Transverse colon (tissue), 4 donors: ENCODE results near the gene A1BG. TPM values are rescaled to one million over a fixed set of nuclear protein-coding genes. Genes with fewer than 3 reads are reported as not detected.

Experiments
- DNase-seq: peaks from one replicate; pipeline ENCODE4 v3.0.0-alpha.2; 2019
- H3K27ac ChIP-seq, 4 donors: fragments of 200-600 bp; sonication (generic); 2 replicates each; pipeline ENCODE4 v1.5.1; 2016 to 2018; ENCODE audit warnings: inconsistent platforms in 4 of 4
- H3K27me3 ChIP-seq: fragments of 200-600 bp; sonication (generic); 2 replicates; pipeline ENCODE4 v1.5.1; 2017; ENCODE audit warnings: inconsistent platforms
- H3K36me3 ChIP-seq, 4 donors: fragments of 200-600 bp; sonication (generic); 2 replicates each; pipeline ENCODE4 v1.5.1; 2017 to 2019; ENCODE audit warnings: inconsistent platforms in 4 of 4
- H3K4me1 ChIP-seq, 4 donors: fragments of 200-600 bp; sonication (generic); 2 replicates each; pipeline ENCODE4 v1.5.1; 2017 to 2020; ENCODE audit warnings: inconsistent platforms in 4 of 4
- H3K4me3 ChIP-seq, 4 donors: fragments of 200-600 bp; sonication (generic); 1 replicate in 1 of 4; 2 replicates in 3 of 4; pipeline versions ENCODE4 v1.5.1 to v1.6.1; 2017 to 2019; ENCODE audit warnings: inconsistent platforms in 4 of 4
- H3K9me3 ChIP-seq, 2 donors: fragments of 200-600 bp; sonication (generic); 2 replicates each; pipeline ENCODE4 v1.5.1; 2017 to 2019; ENCODE audit warnings: inconsistent platforms in 2 of 2
- EP300 ChIP-seq: sonication (generic); formaldehyde crosslinking; IDR thresholded peaks from one replicate; pipeline ENCODE4 v1.6.1; 2017; ENCODE audit warnings: antibody characterized with exemption, low read depth
- POLR2A ChIP-seq: fragments of 450-650 bp; IDR thresholded peaks from one replicate; pipeline ENCODE4 v1.6.1; 2016; ENCODE audit warnings: antibody characterized with exemption, mild to moderate bottlenecking, moderate library complexity
- POLR2AphosphoS5 ChIP-seq, 3 donors: sonication (generic); formaldehyde crosslinking; IDR thresholded peaks; one replicate each; pipeline ENCODE4 v1.6.1; 2016; ENCODE audit warnings: antibody characterized with exemption in 3 of 3
- WGBS, 2 donors: methylation state at CpG; one replicate each; pipeline ENCODE4 v1.1.5; 2018; ENCODE audit warnings: low coverage in 1 of 2; 5-methylcytosine and 5-hydroxymethylcytosine counted together
- in situ Hi-C, 4 donors: fragments of 200-750 bp; cut with MboI; loops; one replicate each; pipeline versions ENCODE4 v1.15.0 to v1.15.1; 2017; ENCODE audit warnings: low sequenced_read_pairs in 3 of 4, low pct_ligation_motif_present in 1 of 4, low pct_unique_long_range_greater_than_20kb in 1 of 4
- intact Hi-C: fragments of 100-400 bp; cut with DNase I; formaldehyde crosslinking; loops from one replicate; pipeline ENCODE4 v1.15.1; 2023; ENCODE audit warnings: low total_unique reads
- total RNA-seq, 4 donors: library from RNA; depleted of rRNA; stranded (reverse); fragments of >200 nt; gene quantifications; one replicate each; pipeline ENCODE4 v1.1.0, GENCODE V29; 2016
- TF ChIP-seq, protein P1 (sequence below), 5 experiments: fragments of 200-600 bp in 3 of 5; fragments of 450-650 bp in 2 of 5; sonication (generic) in 3 of 5; IDR thresholded peaks; 1 replicate in 2 of 5; 2 replicates in 3 of 5; pipeline ENCODE4 v1.5.1; 2016 to 2017; ENCODE audit warnings: antibody characterized with exemption in 5 of 5, inconsistent platforms in 3 of 5, mild to moderate bottlenecking in 2 of 5, moderate library complexity in 1 of 5

The A1BG gene
- total RNA-seq, 4 donors from 2014 or later = 0.60 to 25.1 (median 3.7) TPM; not detected in 1

DNA sequence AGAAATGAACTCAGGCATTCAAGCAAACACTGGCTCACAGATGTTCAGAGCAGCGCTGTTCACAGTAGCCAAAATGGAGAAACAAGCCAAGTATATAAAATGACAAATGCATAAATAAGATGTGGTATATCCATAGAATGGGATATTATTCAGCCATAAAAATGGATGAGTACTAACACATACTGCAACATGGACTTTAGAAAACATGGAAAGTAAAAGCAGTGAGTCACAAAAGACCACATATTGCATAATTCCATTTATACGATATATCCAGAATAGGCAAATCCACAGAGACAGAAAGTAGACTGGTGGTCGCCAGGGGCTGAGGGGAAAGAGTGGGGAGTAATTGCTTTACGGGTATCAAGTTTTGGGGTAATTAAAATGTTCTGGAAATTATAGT is 20.9 kb upstream of the A1BG start:
- H3K4me3 ChIP-seq = no peak overlapping the region
- in situ Hi-C loops = no loop called here
- H3K36me3 ChIP-seq = no peaks in the 10 kb centered on the region
- 82 to 90% methylated on average over 4 of the region's 4 CpGs for WGBS, 2 donors
- no peaks in the 10 kb centered on the region for H3K9me3 ChIP-seq
- no peaks in the 10 kb centered on the region for H3K4me1 ChIP-seq
- no peak overlapping the region for H3K27ac ChIP-seq
- H3K27me3 ChIP-seq = no peaks in the 10 kb centered on the region
- intact Hi-C loops = no loop called here
- DNase-seq = no peak
- no peak for TF ChIP-seq POLR2A
- TF ChIP-seq, protein P1, sequence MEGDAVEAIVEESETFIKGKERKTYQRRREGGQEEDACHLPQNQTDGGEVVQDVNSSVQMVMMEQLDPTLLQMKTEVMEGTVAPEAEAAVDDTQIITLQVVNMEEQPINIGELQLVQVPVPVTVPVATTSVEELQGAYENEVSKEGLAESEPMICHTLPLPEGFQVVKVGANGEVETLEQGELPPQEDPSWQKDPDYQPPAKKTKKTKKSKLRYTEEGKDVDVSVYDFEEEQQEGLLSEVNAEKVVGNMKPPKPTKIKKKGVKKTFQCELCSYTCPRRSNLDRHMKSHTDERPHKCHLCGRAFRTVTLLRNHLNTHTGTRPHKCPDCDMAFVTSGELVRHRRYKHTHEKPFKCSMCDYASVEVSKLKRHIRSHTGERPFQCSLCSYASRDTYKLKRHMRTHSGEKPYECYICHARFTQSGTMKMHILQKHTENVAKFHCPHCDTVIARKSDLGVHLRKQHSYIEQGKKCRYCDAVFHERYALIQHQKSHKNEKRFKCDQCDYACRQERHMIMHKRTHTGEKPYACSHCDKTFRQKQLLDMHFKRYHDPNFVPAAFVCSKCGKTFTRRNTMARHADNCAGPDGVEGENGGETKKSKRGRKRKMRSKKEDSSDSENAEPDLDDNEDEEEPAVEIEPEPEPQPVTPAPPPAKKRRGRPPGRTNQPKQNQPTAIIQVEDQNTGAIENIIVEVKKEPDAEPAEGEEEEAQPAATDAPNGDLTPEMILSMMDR (IDR thresholded peaks at IDR 0.05) = no peak
- no peak for TF ChIP-seq EP300
- no peak for TF ChIP-seq POLR2AphosphoS5 (IDR thresholded peaks at IDR 0.05)

DNA sequence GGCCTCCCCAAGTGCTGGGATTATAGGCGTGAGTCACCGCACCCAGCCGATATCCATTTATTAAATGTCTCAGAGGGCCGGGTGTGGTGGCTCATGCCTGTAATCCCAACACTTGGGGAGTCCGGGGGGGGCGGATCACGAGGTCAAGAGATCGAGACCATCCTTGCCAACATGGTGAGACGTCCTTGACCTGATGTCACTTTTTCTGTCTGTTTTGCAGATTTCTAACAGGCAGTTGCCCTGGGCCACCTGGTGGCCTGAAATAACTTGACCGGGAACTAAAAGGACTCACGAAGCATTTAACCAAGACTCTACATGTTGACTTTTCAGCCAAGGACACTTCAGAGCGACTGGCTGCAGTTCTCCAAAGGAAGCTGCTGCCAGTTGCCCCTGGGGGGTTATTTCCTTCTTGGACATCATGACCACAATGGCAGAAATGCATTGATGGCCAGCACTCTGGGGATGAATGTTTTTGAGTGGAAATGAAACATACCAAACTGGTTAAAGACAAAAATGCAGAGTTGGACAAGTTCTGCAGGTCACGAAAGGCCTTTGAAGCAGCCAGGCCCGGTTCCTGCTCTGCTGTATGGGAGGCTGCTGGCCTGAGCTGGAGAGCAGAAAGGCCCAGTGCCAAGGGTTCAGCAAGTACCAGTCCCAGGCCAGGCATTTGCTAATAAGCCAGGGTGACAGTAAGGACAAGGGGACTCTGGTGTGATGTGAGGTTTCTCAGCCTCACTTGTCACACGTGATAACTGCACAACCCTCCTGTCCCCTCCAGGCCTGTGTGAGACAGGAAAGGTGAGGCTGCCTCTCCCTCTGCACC is 19.2 kb upstream of the A1BG start:
- no peak overlapping the region for H3K4me3 ChIP-seq
- H3K36me3 ChIP-seq = no peaks in the 10 kb centered on the region
- H3K9me3 ChIP-seq = no peaks in the 10 kb centered on the region
- WGBS, 2 donors = 81 to 87% methylated on average over 13 to 15 of the region's 15 CpGs
- intact Hi-C loops (no loop called here), in situ Hi-C loops (no loop called here)
- H3K4me1 ChIP-seq = no peaks in the 10 kb centered on the region
- TF ChIP-seq, protein P1 (IDR thresholded peaks at IDR 0.05) = no peak
- no peak for TF ChIP-seq EP300
- TF ChIP-seq POLR2AphosphoS5 (IDR thresholded peaks at IDR 0.05) = no peak
- no peak for TF ChIP-seq POLR2A
- no peak overlapping the region for H3K27ac ChIP-seq
- no peaks in the 10 kb centered on the region for H3K27me3 ChIP-seq
- DNase-seq = no peak

DNA sequence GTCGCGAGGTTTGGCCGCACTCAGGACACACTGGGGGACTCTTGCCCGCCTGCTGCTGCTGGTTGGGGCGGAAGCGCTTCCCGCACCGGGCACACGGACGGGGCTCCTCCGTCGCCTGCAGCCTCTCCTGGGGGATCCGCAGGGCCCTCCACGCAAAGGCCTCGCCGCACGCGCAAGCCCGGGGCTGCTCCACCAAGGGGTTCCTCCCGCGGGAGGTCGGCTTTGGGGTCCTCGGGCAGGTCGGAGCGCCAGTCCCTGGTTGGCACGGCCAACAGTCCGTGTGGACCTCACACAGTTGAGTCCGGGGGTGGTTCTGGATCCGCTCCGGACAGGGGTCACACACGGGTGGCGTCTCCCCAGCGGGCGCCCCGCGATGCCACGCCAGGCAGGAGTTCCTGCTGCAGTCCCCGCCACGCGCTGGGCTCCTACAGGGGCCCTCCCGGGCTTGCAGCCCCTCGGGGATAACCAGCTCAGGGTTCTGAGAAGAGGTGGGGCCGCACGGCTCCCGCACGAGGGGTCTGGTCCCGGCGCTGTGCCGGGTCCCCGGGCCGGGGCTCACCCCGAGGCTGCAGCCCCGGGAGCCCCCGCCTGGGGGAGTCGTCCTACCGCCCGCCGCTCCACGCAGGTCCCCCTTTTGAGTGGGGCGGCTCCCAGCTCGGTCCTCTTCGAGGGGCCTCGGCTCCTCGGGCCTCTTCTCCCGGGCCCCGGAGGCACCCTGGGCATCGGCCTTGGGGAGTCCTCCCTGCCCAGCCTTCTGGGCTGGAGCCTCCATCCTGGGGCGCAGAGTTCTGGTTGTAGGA is 15.5 kb upstream of the A1BG start:
- no peaks in the 10 kb centered on the region for H3K27me3 ChIP-seq
- in situ Hi-C loops = no loop called here
- no peaks in the 10 kb centered on the region for H3K9me3 ChIP-seq
- no peak overlapping the region for H3K27ac ChIP-seq
- H3K4me1 ChIP-seq = no peaks in the 10 kb centered on the region
- H3K4me3 ChIP-seq = no peak overlapping the region
- WGBS, 2 donors = 95% methylated on average over 46 of the region's 68 CpGs; no CpG with 5 or more reads in 1 of the 2 donors
- no peaks in the 10 kb centered on the region for H3K36me3 ChIP-seq
- intact Hi-C loops = no loop called here
- DNase-seq = no peak
- TF ChIP-seq, protein P1 (IDR thresholded peaks at IDR 0.05) = no peak
- no peak for TF ChIP-seq POLR2A
- TF ChIP-seq POLR2AphosphoS5 (IDR thresholded peaks at IDR 0.05) = no peak
- no peak for TF ChIP-seq EP300

DNA sequence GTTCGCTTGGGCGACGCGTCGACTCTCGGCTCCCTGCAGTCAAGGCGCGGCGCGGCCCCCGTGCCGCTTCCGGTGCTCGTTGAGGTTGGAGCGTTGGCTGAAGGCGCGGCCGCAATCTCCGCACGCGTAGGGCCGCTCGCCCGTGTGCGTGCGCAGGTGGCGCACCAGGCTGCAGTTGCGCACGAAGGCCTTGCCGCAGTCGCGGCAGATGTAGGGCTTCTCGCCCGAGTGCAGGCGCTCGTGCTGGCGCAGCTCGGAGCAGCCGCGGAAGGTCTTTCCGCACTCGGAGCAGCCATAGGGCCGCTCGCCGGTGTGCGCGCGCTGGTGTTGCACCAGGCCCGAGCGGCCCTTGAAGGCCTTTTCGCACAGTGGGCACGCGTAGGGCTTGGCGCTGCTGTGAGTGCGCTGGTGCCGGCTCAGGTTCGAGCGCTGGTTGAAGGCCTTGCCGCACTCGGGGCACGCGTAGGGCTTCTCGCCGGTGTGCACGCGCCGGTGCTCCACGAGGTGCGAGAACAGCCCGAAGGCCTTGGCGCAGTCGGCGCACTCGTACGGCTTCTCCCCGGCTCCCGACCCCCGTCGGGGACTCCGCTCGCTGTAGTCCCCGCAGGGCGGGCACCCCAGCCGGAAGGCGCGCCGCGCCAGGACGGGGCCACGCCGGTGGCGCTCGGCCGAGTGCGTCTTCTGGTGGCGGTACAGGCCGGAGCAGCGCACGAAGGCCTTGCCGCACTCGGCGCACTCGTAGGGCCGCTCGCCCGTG is 14.6 kb upstream of the A1BG start:
- in situ Hi-C loops (no loop called here), intact Hi-C loops (no loop called here)
- no peaks in the 10 kb centered on the region for H3K9me3 ChIP-seq
- H3K36me3 ChIP-seq = no peaks in the 10 kb centered on the region
- H3K27me3 ChIP-seq = no peaks in the 10 kb centered on the region
- WGBS, 2 donors = 92% methylated on average over 104 of the region's 106 CpGs; no CpG with 5 or more reads in 1 of the 2 donors
- no peak overlapping the region for H3K27ac ChIP-seq
- DNase-seq = no peak
- H3K4me1 ChIP-seq = no peaks in the 10 kb centered on the region
- no peak overlapping the region for H3K4me3 ChIP-seq
- TF ChIP-seq, protein P1 (IDR thresholded peaks at IDR 0.05) = no peak
- TF ChIP-seq POLR2AphosphoS5 (IDR thresholded peaks at IDR 0.05) = no peak
- no peak for TF ChIP-seq POLR2A
- no peak for TF ChIP-seq EP300
